Endothelial cell of umbilical vein (primary cell): ENCODE results near the gene ICE2.

ENCODE experiments used
- CTCF ChIP-seq, 2 donors: IDR thresholded peaks; 1 replicate in 1 of 2; 2 replicates in 1 of 2; pipeline ENCODE4 v1.5.1; 2011; ENCODE audit warnings: low read length in 2 of 2, mild to moderate bottlenecking in 2 of 2, moderate library complexity in 2 of 2, control low read depth in 1 of 2, inconsistent platforms in 1 of 2, low read depth in 1 of 2; ENCODE audit not compliant: insufficient read depth in 1 of 2; ENCODE audit errors: extremely low read depth in 1 of 2
- EZH2 ChIP-seq: IDR thresholded peaks from 2 replicates; pipeline ENCODE4 v1.6.1; 2012; ENCODE audit warnings: borderline replicate concordance, low read depth, mild to moderate bottlenecking, moderate library complexity, low read length, inconsistent platforms; ENCODE audit not compliant: severe bottlenecking
- JUN ChIP-seq: IDR thresholded peaks from 2 replicates; pipeline ENCODE4 v1.6.1; 2011; ENCODE audit warnings: borderline replicate concordance, low read depth; ENCODE audit not compliant: insufficient read length, insufficient read depth
- POLR2A ChIP-seq: IDR thresholded peaks from 2 replicates; pipeline ENCODE4 v1.6.1; 2012; ENCODE audit warnings: low read depth, mild to moderate bottlenecking, control low read depth, low read length
- POLR2AphosphoS5 ChIP-seq: IDR thresholded peaks from 2 replicates; pipeline ENCODE4 v1.6.1; 2012; ENCODE audit warnings: low read depth, mild to moderate bottlenecking, control low read depth, low read length, moderate library complexity; ENCODE audit not compliant: insufficient read depth
- TF ChIP-seq, protein P1 (sequence below): IDR thresholded peaks from 2 replicates; pipeline ENCODE4 v1.6.1; 2011; ENCODE audit not compliant: insufficient read depth, insufficient read length

DNA sequence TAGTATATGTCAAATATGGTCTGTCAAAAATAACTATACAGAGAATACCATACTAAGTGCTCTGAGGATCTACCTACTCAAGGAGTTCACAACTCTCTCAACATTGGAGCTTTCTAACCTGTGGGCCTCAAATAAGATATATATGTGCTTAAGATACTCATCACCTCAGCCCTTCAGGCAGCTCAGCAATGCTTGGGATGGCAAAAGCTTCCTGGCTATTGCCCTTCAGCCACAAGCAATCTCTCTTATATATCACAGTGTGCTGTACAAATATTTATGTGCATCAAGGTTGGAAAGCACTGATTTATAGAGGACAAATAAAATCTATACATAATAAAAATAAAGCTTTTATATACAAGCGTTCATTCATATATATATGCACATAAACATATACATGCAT, 40.3 kb downstream of the ICE2 start:
- TF ChIP-seq POLR2A = no peak
- TF ChIP-seq POLR2AphosphoS5 = no peak
- TF ChIP-seq, protein P1, sequence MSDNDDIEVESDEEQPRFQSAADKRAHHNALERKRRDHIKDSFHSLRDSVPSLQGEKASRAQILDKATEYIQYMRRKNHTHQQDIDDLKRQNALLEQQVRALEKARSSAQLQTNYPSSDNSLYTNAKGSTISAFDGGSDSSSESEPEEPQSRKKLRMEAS = no peak
- no peak for TF ChIP-seq CTCF (IDR thresholded peaks at IDR 0.05; ENCODE audit: extremely low read depth in 1 of 2, insufficient read depth in 1 of 2, low read depth in 1 of 2, low read length in 2 of 2)
- TF ChIP-seq EZH2 = no peak
- TF ChIP-seq JUN = no peak
